Epidermal melanocyte (primary cell): ENCODE results near the gene ULK4.
"Not testable (repeated sequence)": the region's sequence is repeated elsewhere in the genome, so short reads cannot be mapped to it uniquely, and the experiment has no call there.

Experiments
- DNase-seq: peaks from one replicate; pipeline ENCODE4 v3.0.0; 2011; ENCODE audit warnings: low spot score; ENCODE audit not compliant: insufficient read length

ULK4 gene

GRCh38 chr3:41768363-41768762 is 193.5 kb downstream of the ULK4 start:
- DNase-seq: no peak

- not testable (repeated sequence) for DNase-seq
Measured at GRCh38 chr3:41762867-41763266, 199.0 kb downstream of the ULK4 start.

GRCh38 chr3:41753651-41754050 is 208.3 kb downstream of the ULK4 start:
- DNase-seq: no peak

GRCh38 chr3:41751597-41751996 is 210.3 kb downstream of the ULK4 start:
- no peak for DNase-seq

DNA sequence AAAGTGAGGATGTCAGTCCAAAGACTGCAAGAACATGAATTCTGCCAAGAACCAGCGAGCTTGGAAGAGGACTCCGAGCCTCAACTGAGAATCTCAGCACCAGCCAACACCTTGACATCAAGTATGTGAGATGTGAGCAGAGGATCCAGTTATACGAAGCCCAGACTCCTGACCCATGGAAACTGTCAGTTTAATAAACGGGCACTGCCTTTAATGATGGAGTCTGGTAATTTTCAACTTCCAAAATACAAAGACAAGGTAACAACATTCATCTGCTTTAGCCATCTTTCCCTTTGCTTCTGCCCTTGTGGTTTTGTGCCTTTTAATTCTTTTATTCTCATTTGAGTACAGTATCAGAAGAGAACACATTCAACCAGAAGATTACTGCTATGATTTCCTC is 211.9 kb downstream of the ULK4 start:
- DNase-seq: no peak

GRCh38 chr3:41746215-41746614 is 215.7 kb downstream of the ULK4 start:
- no peak for DNase-seq

DNA sequence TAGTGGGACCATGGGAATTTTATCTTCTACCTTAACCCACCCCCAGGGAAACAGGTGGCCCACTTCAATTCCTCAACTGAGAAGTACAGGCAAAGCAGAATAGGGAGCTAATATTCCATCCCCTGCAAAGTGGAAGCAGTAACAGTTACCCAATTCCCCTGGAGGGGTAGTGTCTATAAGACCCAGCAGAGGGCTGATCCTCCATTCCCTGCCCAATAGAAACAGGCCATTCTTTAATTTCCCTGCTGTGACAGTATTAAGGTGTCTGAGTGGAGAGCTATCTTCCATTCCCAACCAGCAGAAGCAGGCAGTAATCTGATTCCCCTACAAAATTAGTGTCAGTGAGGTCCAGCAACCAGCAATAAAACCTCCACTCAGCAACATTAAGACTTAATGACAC is 219.8 kb downstream of the ULK4 start:
- DNase-seq: no peak

GRCh38 chr3:41740374-41740886 is 221.5 kb downstream of the ULK4 start:
- no peak for DNase-seq

- no peak for DNase-seq
Measured at GRCh38 chr3:41726891-41727290, 235.0 kb downstream of the ULK4 start.

- no peak for DNase-seq
Measured at GRCh38 chr3:41717641-41718040, 244.3 kb downstream of the ULK4 start.

DNA sequence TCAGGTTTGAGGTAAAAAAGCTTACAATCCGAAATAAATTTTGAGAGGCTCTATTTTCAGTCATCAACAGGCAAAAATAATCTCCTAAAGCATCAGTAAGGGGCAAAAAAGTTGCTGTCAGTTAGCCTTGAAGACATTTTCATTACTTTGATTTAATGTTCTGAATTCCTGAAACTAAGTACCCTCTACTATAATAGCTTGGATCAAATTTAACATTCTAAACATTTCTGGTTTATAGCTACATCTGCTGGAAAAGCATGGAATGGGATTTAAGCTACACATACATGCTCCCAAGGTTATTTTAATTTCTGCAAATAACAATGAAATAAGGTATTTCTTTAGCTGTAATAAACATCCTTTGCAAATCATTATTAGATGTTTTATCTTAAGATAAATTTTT is 245.4 kb downstream of the ULK4 start:
- peak; percentile 56 for DNase-seq

- DNase-seq: no peak
Measured at GRCh38 chr3:41715376-41715775, 246.5 kb downstream of the ULK4 start.

- DNase-seq: no peak
Measured at GRCh38 chr3:41711651-41712050, 250.3 kb downstream of the ULK4 start.

- DNase-seq: no peak
Measured at GRCh38 chr3:41710646-41711388, 251.1 kb downstream of the ULK4 start.

- not testable (repeated sequence) for DNase-seq
Measured at GRCh38 chr3:41709213-41709612, 252.7 kb downstream of the ULK4 start.

- DNase-seq: no peak
Measured at GRCh38 chr3:41708176-41708575, 253.7 kb downstream of the ULK4 start.

- DNase-seq: no peak
Measured at GRCh38 chr3:41705893-41706292, 256.0 kb downstream of the ULK4 start.

- no peak for DNase-seq
Measured at GRCh38 chr3:41701191-41701698, 260.7 kb downstream of the ULK4 start.

DNA sequence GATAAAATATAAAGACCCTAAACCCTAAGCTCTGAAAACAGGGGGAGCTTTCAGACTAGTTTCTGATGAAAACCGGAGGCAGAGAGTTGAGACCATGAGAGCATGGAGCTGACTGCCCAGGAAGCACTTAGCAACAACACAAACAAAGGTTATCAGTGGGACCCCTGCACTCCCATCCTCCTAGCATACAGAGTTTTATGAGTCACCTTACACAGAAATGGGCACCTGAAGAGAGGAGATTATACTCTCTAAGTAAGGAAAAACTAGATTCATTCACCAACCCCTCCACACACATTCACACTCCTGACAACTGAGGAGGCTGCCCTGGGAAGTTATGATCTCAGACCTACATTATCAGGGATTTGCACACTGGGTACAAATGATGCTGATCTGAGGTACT is 261.7 kb downstream of the ULK4 start:
- no peak for DNase-seq

GRCh38 chr3:41698898-41699297 is 263.0 kb downstream of the ULK4 start:
- no peak for DNase-seq

- DNase-seq: no peak
Measured at GRCh38 chr3:41697702-41698101, 264.2 kb downstream of the ULK4 start.

GRCh38 chr3:41695806-41696205 is 266.1 kb downstream of the ULK4 start:
- not testable (repeated sequence) for DNase-seq

DNA sequence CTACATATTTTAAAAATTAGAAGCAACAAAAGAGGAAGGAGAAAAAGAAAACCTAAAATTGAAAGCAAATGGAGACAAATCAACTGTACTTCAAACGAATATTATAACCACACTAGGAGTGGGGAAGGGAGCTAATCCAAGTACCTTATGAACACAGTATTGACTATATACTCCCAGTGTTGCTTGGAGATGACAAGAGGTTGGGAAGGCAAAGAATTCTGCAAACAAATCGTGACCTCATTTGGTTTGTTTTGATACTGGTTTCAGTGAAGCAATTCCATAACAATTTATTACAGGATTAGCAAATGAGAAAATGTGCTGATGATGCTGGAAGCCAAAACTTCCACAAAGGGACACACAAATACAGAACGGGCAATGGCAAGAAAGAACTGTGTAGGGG is 268.1 kb downstream of the ULK4 start:
- no peak for DNase-seq
